ENCODE results near the gene WDR43.

WDR43 gene

DNA sequence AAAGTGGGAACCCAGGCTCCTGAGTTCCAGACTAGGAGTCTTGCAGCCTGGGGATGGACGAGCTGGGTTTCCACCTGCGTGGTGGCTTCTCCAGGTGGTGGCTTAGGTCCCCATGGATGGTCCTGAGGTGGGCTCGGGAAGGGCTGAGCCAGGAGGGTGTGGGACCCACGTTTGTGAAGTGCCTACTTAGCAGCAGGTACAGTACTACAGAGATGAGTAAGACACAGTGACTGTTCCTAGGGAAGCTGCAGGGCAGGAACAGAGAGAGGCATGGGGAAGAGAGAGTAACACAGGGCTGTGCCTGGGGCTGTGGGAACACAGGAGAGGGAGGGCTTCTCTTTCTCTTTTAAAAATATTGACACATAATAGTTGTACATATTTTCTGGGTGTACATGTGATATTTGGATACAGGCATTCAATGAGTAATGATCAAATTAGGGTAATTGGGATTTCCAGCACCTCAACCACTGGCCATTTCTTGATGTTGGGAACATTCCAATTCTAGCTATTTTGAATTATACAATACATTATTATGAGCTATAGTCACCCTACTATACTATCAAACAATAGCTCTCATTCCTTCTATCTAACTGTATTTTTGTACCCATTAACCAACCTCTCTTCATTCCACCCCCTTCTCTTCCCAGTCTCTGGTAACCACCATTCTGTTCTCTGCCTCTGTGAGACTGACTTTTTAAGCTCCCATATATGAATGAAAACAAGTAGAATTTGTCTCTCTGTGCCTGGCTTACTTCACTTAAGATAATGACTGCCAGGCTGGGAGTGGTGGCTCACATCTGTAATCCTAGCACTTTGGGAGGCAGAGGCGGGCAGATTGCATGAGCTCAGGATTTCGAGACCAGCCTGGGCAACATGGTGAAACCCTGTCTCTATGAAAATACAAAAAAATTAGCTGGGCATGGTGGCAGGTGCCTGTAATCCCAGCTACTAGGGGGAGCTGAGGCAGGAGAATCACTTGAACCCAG lies 101.6 kb downstream of the WDR43 start:
- DNase-seq = no peak

DNA sequence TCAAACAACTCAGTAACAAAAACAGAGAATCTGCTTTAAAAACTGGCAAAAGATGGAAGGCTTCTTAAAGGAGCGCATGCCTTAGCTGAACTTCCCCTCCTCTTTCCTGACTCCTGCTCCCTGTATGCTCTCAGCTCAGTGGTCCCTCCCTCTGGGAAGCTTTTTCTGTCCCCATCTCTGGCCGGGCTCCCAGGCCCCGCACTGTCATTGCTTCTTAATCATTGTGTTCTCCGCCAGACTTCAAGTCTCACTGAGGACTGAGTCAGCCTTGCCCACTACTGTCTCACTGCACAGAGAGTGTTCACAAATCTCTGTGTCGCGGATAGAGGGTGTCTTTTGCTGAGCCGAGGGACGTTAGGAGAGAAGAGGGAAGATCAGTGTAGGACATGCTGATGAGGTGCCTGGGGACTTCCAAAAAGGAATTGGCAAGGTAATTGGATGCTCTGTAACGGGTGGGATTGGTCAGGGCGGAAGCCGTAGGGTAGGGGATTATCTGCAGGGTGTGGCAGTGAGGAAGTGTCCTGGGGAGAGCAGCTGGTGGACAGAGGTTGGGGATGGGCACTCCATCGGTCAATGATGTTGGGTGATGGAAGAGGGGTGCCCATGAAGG lies 102.9 kb downstream of the WDR43 start:
- no peak for DNase-seq
